ENCODE results near the gene DNAAF9. TPM values are rescaled to one million over a fixed set of nuclear protein-coding genes. Genes with fewer than 3 reads are reported as not detected.
A peak's percentile ranks its signal among the peaks of the same experiment; 100 is the strongest.

The DNAAF9 gene
- total RNA-seq, 1 donor from 2014 or later, result 18.6 TPM

GRCh38 chr20:3405696-3406358 is 1.6 kb downstream of the DNAAF9 start:
- DNase-seq (ENCODE audit: low read depth), result no peak
- Histone ChIP-seq H3K27ac (ENCODE audit: low read depth, low read length) (no peak overlapping the region), H3K9me3 (ENCODE audit: insufficient read depth, low read depth, low read length) (no peaks in the 10 kb centered on the region), H2AFZ (ENCODE audit: low read depth, low read length) (no peak overlapping the region), H3K9ac (ENCODE audit: low read length) (peak overlapping the region; percentile 85), H3K4me2 (ENCODE audit: low read length) (peak overlapping the region; percentile 92), H4K20me1 (ENCODE audit: insufficient read depth, low read length) (peaks cover 56% of the 10 kb centered on the region), H3K79me2 (ENCODE audit: insufficient read depth, low read length) (peaks cover 64% of the 10 kb centered on the region), H3K27me3 (ENCODE audit: insufficient read depth, low read length) (no peaks in the 10 kb centered on the region), H3K4me3 (ENCODE audit: insufficient read depth, low read depth, low read length) (peak overlapping the region; percentile 84), H3K36me3 (ENCODE audit: insufficient read depth, low read length) (no peaks in the 10 kb centered on the region), H3K4me1 (ENCODE audit: insufficient read depth, low read length) (peaks cover 11% of the 10 kb centered on the region)
- H3K27me3 Mint-ChIP-seq (ENCODE audit: low read depth, unreplicated experiment), result no peaks in the 10 kb centered on the region
- H3K27ac Mint-ChIP-seq (ENCODE audit: unreplicated experiment), result no peak overlapping the region
- H3K36me3 Mint-ChIP-seq (ENCODE audit: low read depth, unreplicated experiment), result no peaks in the 10 kb centered on the region
- H3K4me3 Mint-ChIP-seq (ENCODE audit: unreplicated experiment), result peak overlapping the region; percentile 95
- H3K4me1 Mint-ChIP-seq (ENCODE audit: low read depth, unreplicated experiment), result peaks cover 9% of the 10 kb centered on the region
- FAIRE-seq, result no peak
- peaks cover 2% of the 10 kb centered on the region for H3K9me3 Mint-ChIP-seq (ENCODE audit: unreplicated experiment)
- TF ChIP-seq EZH2 (IDR thresholded peaks at IDR 0.05; ENCODE audit: insufficient read depth, low read length), result no peak
- TF ChIP-seq, protein P1, sequence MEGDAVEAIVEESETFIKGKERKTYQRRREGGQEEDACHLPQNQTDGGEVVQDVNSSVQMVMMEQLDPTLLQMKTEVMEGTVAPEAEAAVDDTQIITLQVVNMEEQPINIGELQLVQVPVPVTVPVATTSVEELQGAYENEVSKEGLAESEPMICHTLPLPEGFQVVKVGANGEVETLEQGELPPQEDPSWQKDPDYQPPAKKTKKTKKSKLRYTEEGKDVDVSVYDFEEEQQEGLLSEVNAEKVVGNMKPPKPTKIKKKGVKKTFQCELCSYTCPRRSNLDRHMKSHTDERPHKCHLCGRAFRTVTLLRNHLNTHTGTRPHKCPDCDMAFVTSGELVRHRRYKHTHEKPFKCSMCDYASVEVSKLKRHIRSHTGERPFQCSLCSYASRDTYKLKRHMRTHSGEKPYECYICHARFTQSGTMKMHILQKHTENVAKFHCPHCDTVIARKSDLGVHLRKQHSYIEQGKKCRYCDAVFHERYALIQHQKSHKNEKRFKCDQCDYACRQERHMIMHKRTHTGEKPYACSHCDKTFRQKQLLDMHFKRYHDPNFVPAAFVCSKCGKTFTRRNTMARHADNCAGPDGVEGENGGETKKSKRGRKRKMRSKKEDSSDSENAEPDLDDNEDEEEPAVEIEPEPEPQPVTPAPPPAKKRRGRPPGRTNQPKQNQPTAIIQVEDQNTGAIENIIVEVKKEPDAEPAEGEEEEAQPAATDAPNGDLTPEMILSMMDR (IDR thresholded peaks at IDR 0.05; ENCODE audit: insufficient read depth, low read depth, low read length), result no peak

GRCh38 chr20:3405139-3405538 is 2.3 kb downstream of the DNAAF9 start:
- Mint-ChIP-seq H3K4me3 (ENCODE audit: unreplicated experiment) (peak overlapping the region; percentile 95), H3K27me3 (ENCODE audit: low read depth, unreplicated experiment) (no peaks in the 10 kb centered on the region), H3K36me3 (ENCODE audit: low read depth, unreplicated experiment) (no peaks in the 10 kb centered on the region), H3K9me3 (ENCODE audit: unreplicated experiment) (peaks cover 2% of the 10 kb centered on the region), H3K27ac (ENCODE audit: unreplicated experiment) (no peak overlapping the region), H3K4me1 (ENCODE audit: low read depth, unreplicated experiment) (peaks cover 10% of the 10 kb centered on the region)
- H3K4me1 ChIP-seq (ENCODE audit: insufficient read depth, low read length), result peaks cover 11% of the 10 kb centered on the region
- TF ChIP-seq EZH2 (IDR thresholded peaks at IDR 0.05; ENCODE audit: insufficient read depth, low read length), result no peak
- TF ChIP-seq, protein P1 (IDR thresholded peaks at IDR 0.05; ENCODE audit: insufficient read depth, low read depth, low read length), result no peak
- no peaks in the 10 kb centered on the region for H3K9me3 ChIP-seq (ENCODE audit: insufficient read depth, low read depth, low read length)
- H3K4me3 ChIP-seq (ENCODE audit: insufficient read depth, low read depth, low read length), result no peak overlapping the region
- H3K27ac ChIP-seq (ENCODE audit: low read depth, low read length), result no peak overlapping the region
- H4K20me1 ChIP-seq (ENCODE audit: insufficient read depth, low read length), result peaks cover 63% of the 10 kb centered on the region
- DNase-seq (ENCODE audit: low read depth), result no peak
- peaks cover 71% of the 10 kb centered on the region for H3K79me2 ChIP-seq (ENCODE audit: insufficient read depth, low read length)
- no peaks in the 10 kb centered on the region for H3K27me3 ChIP-seq (ENCODE audit: insufficient read depth, low read length)
- H3K4me2 ChIP-seq (ENCODE audit: low read length), result peak overlapping the region; percentile 92
- no peak overlapping the region for H3K9ac ChIP-seq (ENCODE audit: low read length)
- FAIRE-seq, result no peak
- H2AFZ ChIP-seq (ENCODE audit: low read depth, low read length), result no peak overlapping the region
- no peaks in the 10 kb centered on the region for H3K36me3 ChIP-seq (ENCODE audit: insufficient read depth, low read length)

- Histone ChIP-seq H3K9me3 (ENCODE audit: insufficient read depth, low read depth, low read length) (no peaks in the 10 kb centered on the region), H3K4me3 (ENCODE audit: insufficient read depth, low read depth, low read length) (no peak overlapping the region), H2AFZ (ENCODE audit: low read depth, low read length) (no peak overlapping the region), H3K4me2 (ENCODE audit: low read length) (peak overlapping the region; percentile 92), H3K36me3 (ENCODE audit: insufficient read depth, low read length) (no peaks in the 10 kb centered on the region), H3K9ac (ENCODE audit: low read length) (no peak overlapping the region), H3K4me1 (ENCODE audit: insufficient read depth, low read length) (peaks cover 11% of the 10 kb centered on the region), H3K27me3 (ENCODE audit: insufficient read depth, low read length) (no peaks in the 10 kb centered on the region), H3K27ac (ENCODE audit: low read depth, low read length) (no peak overlapping the region), H3K79me2 (ENCODE audit: insufficient read depth, low read length) (peaks cover 78% of the 10 kb centered on the region), H4K20me1 (ENCODE audit: insufficient read depth, low read length) (peaks cover 70% of the 10 kb centered on the region)
- Mint-ChIP-seq H3K36me3 (ENCODE audit: low read depth, unreplicated experiment) (no peaks in the 10 kb centered on the region), H3K4me1 (ENCODE audit: low read depth, unreplicated experiment) (peaks cover 15% of the 10 kb centered on the region), H3K27ac (ENCODE audit: unreplicated experiment) (no peak overlapping the region), H3K9me3 (ENCODE audit: unreplicated experiment) (peaks cover 2% of the 10 kb centered on the region), H3K27me3 (ENCODE audit: low read depth, unreplicated experiment) (no peaks in the 10 kb centered on the region), H3K4me3 (ENCODE audit: unreplicated experiment) (peak overlapping the region; percentile 95)
- no peak for DNase-seq (ENCODE audit: low read depth)
- FAIRE-seq, result no peak
- no peak for TF ChIP-seq EZH2 (IDR thresholded peaks at IDR 0.05; ENCODE audit: insufficient read depth, low read length)
- TF ChIP-seq, protein P1 (IDR thresholded peaks at IDR 0.05; ENCODE audit: insufficient read depth, low read depth, low read length), result no peak
Observed at GRCh38 chr20:3404402-3404801, 3.1 kb downstream of the DNAAF9 start.
